NCI-H226 (cell line): ENCODE measurements around the gene SLC22A31.
A peak's percentile ranks its signal among the peaks of the same experiment; 100 is the strongest.

Source experiments
- DNase-seq: peaks from one replicate; pipeline ENCODE4 v3.0.0-alpha.2; 2015

The SLC22A31 gene

GRCh38 chr16:89164847-89165680 is 35.3 kb downstream of the SLC22A31 start:
- DNase-seq: no peak

- DNase-seq: no peak
Observed at GRCh38 chr16:89164436-89164835, 35.9 kb downstream of the SLC22A31 start.

DNA sequence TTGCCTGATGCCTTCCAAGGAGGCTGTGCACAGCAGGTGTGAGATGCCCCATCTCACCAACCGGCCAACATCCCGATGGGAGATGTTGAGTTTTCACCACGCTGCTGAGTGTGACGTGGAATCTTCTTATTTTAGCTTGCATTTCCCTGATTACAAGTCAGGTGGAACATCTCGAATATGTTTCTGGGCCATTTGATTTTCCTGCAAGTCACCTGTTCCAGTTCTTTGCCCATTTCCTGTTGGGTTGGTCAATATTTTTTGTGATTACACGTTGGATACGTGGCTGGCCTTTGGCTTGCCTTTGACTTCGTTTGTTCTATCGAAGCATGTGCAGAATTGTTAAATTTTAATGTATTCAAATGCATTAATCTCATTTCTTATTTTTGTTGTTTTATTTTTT is 37.0 kb downstream of the SLC22A31 start:
- DNase-seq: no peak

GRCh38 chr16:89161763-89162713 is 38.3 kb downstream of the SLC22A31 start:
- no peak for DNase-seq

- DNase-seq: no peak
Observed at GRCh38 chr16:89160977-89161701, 39.2 kb downstream of the SLC22A31 start.

GRCh38 chr16:89159850-89160354 is 40.4 kb downstream of the SLC22A31 start:
- DNase-seq: no peak

- DNase-seq: no peak
Observed at GRCh38 chr16:89159066-89159849, 41.1 kb downstream of the SLC22A31 start.

DNA sequence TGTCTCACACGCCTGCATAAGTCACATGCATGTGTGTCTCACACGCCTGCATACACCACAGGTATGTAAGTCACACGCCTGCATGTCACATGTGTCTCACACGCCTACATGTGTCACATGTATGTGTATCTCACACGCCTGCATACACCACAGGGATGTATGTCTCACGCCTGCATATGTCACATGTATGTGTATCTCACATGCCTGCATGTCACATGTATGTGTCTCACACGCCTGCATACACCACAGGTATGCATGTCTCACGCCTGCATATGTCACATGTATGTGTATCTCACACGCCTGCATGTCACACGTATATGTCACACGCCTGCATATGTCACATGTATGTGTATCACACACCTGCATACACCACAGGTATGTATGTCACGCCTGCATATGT is 42.6 kb downstream of the SLC22A31 start:
- DNase-seq: no peak

DNA sequence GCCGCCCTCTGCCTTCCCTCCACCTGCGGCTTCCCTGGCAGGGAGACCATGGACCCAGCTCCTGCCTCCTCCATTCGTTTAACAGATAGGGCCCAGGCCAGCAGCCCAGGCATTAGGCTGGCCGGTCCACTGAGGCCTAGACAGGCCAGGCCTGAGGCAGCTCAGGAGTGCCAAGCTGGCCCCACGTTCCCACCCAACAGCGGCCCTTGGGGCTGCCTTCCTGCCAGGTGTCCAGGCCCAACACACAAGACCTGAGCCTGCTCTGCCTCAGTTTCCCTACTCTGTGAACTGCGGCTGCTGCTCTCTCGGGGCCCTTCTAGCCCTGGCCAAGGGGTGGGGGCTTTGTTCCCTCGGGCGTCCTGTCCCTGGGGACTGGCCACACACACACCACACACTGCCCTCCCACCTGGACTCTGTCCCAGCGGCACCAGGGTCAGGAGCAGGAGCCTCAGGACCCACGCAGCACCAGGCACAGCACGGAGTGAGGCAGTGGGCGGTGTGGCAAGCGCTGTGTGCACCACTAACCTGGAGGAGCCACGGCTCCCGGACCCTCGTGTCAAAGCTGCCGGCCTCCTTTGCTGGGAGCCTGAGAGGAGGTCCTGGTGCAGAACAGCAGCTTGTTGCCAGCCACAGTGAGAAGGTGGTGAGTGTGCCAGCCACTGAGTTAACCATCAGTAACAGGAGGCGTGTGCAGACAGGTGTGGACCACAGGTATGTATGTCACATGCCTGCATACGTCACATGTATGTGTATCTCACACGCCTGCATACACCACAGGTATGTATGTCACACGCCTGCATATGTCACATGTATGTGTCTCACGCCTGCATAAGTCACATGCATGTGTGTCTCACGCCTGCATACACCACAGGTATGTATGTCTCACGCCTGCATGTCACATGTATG is 43.3 kb downstream of the SLC22A31 start:
- no peak for DNase-seq

GRCh38 chr16:89155851-89156739 is 44.2 kb downstream of the SLC22A31 start:
- no peak for DNase-seq

DNA sequence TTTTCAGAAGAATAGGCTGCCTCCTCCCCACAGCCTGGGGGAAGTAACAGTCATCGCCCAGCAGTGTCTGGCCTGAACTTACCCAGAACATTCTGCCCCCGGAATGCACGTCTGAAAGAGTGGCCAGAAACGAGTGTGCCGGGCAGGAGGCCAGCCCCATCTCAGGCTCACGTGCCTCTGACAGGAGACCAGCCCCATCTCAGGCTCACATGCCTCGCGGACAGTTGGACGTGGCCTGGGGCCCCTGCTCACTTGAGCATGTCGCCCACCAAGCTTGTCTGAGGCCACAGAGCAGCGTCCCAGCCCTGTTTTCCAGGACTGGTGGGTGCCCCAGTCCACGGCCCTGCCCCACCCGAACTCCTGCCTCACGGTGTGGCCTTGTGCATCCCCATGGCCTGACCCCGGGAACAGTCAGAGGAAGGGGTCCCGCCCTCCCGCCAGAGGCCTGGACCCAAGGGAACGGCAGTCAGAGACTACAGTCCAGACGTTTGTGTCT is 45.1 kb downstream of the SLC22A31 start:
- peak; percentile 18 for DNase-seq

DNA sequence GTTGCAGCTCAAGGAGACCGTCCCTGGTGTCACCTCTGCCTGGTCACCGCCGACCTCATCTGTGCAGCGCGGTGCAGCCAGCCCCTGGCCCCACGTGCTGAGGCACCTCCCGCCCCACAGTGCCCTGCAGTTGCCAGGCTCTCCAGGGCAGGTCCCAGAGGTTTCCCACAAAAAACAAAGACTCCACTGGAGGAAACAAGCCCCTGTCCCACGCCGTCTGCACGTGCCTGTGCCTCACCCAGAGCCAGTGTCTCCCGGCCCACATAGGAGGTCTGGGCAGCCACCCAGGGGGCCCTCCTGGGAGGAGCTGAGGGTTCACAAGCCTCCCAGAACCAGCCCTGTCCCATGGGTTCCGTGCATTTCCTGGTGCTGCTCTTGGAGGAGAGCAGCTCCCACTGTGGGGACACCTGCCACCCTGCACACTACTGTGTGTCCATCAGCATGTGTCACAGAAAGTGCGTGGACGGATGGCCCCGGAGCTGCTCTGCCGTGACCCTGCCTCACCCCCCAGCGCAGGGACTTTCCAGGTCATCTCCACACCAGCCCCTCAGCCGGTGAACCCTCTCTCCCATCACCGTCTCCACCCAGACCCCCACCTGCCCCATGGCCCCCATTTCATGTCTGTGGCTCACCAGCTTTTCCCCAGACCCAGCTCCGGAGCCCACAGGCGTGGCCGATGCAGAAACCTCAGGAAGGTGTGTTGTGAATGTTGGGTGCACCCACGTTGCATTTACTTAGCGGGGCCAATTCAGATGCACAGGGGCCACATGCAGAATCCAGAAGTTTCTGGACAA is 45.8 kb downstream of the SLC22A31 start:
- DNase-seq: no peak

GRCh38 chr16:89153848-89154271 is 46.5 kb downstream of the SLC22A31 start:
- no peak for DNase-seq

DNA sequence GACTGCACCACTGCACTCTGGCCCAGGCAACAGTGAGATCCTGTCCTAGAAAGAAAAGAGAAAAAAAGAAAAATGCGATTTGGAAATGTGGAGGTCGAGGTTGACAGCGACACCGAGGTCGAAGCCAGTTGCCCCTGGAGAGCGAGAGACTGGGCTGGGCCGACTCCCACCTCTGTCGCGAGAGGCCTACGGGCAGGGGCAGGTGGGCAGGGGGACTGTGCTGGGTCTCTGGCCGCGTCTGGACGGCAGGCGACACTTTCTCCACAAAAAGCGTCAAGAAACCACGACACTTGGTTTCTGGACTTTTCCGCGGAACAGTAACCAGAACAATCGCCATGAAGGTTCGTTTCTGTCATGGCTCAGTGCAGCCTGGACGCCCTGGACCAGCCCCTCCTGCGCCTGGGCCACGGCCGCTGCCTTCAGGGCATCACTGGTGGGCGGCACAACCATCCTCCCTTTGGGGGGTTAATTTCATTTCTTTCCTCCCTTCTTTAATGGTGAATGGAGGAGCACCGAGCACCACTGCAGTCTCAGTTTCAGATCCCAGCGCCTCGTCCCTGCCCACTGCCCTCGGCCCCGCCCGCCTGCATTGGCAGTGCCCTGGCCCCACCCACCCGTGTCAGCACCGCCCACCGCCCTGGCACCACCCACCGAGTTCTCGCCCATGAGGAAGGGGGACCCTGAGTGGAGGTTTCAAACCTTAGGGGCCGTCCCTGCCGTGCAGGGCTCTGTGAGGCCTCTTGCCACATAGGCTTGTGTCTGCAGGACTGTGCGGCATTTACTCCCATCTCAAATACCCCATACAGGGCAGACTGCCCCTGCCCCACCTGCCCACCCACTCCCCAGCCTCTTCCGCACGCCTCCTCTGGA is 47.3 kb downstream of the SLC22A31 start:
- DNase-seq: no peak

DNA sequence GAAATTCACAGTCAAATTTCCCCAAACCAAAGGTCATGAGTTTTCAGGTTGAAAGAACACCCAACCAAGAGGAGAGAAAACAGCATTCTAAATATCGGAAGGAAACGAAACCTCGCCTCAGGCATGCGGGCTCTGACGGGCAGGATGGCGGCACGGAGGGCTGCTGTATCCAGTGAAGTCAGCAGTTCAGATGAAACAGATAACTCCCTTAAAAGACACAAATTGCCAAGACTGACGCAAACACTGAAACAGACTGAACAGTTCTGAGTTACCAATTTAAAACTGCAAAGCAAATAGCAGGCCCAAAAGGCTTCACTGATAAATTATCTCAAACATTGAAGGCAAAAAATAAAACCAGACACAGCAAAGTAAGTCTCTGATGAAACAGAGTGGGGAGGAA is 49.4 kb downstream of the SLC22A31 start:
- DNase-seq: no peak

- no peak for DNase-seq
Observed at GRCh38 chr16:89150090-89150835, 50.1 kb downstream of the SLC22A31 start.

DNA sequence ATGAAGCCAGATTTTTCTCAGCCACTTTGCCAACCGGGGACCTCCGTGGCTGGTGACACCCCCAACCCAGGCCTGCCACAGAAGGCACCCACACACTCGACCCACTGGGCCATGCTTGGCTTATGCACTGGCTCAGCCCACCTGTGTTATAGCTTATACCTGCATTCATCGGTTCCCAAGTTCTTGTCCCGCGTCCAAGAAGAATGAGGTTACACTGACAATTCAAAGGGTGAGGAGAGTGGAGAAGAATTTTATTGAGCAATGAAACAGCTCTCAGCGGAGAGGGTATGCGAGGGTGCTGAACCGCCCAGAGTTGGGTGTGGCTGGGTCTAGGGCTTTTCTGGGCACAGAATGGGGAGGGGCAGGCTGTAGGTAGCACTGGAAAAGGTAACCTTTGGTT is 51.0 kb downstream of the SLC22A31 start:
- no peak for DNase-seq
